Body of pancreas (tissue), 4 donors: ENCODE measurements around the gene MAPT.

ENCODE experiments used
- POLR2A ChIP-seq, 3 donors: fragments of 450-650 bp; IDR thresholded peaks; one replicate each; pipeline ENCODE4 v1.6.1; 2016; ENCODE audit warnings: antibody characterized with exemption in 3 of 3, mild to moderate bottlenecking in 2 of 3
- TF ChIP-seq, protein P1 (sequence below), 7 experiments: fragments of 450-650 bp in 4 of 7; fragments of 200-600 bp in 3 of 7; sonication (generic) in 3 of 7; IDR thresholded peaks; one replicate each; pipeline ENCODE4 v1.5.1; 2016 to 2019; ENCODE audit warnings: antibody characterized with exemption in 7 of 7

DNA sequence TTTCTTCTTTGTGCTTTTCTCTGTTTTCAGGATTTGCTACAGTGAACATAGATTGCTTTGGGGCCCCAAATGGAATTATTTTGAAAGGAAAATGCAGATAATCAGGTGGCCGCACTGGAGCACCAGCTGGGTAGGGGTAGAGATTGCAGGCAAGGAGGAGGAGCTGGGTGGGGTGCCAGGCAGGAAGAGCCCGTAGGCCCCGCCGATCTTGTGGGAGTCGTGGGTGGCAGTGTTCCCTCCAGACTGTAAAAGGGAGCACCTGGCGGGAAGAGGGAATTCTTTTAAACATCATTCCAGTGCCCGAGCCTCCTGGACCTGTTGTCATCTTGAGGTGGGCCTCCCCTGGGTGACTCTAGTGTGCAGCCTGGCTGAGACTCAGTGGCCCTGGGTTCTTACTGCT, 105.9 kb downstream of the MAPT start:
- TF ChIP-seq, protein P1, sequence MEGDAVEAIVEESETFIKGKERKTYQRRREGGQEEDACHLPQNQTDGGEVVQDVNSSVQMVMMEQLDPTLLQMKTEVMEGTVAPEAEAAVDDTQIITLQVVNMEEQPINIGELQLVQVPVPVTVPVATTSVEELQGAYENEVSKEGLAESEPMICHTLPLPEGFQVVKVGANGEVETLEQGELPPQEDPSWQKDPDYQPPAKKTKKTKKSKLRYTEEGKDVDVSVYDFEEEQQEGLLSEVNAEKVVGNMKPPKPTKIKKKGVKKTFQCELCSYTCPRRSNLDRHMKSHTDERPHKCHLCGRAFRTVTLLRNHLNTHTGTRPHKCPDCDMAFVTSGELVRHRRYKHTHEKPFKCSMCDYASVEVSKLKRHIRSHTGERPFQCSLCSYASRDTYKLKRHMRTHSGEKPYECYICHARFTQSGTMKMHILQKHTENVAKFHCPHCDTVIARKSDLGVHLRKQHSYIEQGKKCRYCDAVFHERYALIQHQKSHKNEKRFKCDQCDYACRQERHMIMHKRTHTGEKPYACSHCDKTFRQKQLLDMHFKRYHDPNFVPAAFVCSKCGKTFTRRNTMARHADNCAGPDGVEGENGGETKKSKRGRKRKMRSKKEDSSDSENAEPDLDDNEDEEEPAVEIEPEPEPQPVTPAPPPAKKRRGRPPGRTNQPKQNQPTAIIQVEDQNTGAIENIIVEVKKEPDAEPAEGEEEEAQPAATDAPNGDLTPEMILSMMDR (IDR thresholded peaks at IDR 0.05) = no peak
- TF ChIP-seq POLR2A (IDR thresholded peaks at IDR 0.05) = no peak
